Keratinocyte (primary cell): Measurements from ENCODE around the gene WNT7B. TPM values are rescaled to one million over a fixed set of nuclear protein-coding genes. Genes with fewer than 3 reads are reported as not detected.
A peak's percentile ranks its signal among the peaks of the same experiment; 100 is the strongest.

Source experiments
- DNase-seq: peaks from one replicate; pipeline ENCODE4 v3.0.0-alpha.2; 2011; ENCODE audit warnings: low read depth, missing footprints, low spot score
- FAIRE-seq: peaks from 2 replicates; lab custom pipeline; 2011; peaks lifted over from hg19 to GRCh38; lab: Jason Lieb, UNC
- H2AFZ ChIP-seq: 2 replicates; pipeline ENCODE4 v1.6.0; 2012; ENCODE audit warnings: low read length, control low read depth, inconsistent platforms; ENCODE audit not compliant: control insufficient read depth
- H3K27ac ChIP-seq: 2 replicates; pipeline ENCODE4 v1.5.1; 2011; ENCODE audit warnings: low read length; ENCODE audit not compliant: control insufficient read depth, insufficient read depth
- H3K27me3 ChIP-seq: 3 replicates; pipeline ENCODE4 v1.6.0; 2011; ENCODE audit warnings: low read length; ENCODE audit not compliant: control insufficient read depth, insufficient read depth; ENCODE audit errors: extremely low read depth
- H3K36me3 ChIP-seq, 2 experiments: 2 replicates in 1 of 2; 3 replicates in 1 of 2; pipeline ENCODE4 v1.5.1; 2011; ENCODE audit warnings: low read length in 2 of 2, mild to moderate bottlenecking in 1 of 2; ENCODE audit not compliant: control insufficient read depth in 2 of 2, insufficient read depth in 2 of 2; ENCODE audit errors: extremely low read depth in 1 of 2
- H3K4me1 ChIP-seq: 3 replicates; pipeline ENCODE4 v1.5.1; 2011; ENCODE audit warnings: low read length; ENCODE audit not compliant: control insufficient read depth, insufficient read depth; ENCODE audit errors: extremely low read depth
- H3K4me2 ChIP-seq: 3 replicates; pipeline ENCODE4 v1.6.0; 2011; ENCODE audit warnings: low read depth, low read length; ENCODE audit not compliant: control insufficient read depth, insufficient read depth; ENCODE audit errors: extremely low read depth
- H3K4me3 ChIP-seq, 3 experiments: fragments of 200-600 bp in 1 of 3; sonication (generic) in 1 of 3; 2 replicates in 2 of 3; 3 replicates in 1 of 3; pipeline ENCODE4 v1.5.1; 2011 to 2016; ENCODE audit warnings: low read length in 3 of 3, mild to moderate bottlenecking in 3 of 3, control low read depth in 2 of 3, inconsistent platforms in 1 of 3, low read depth in 1 of 3, mixed read lengths in 1 of 3, mixed run types in 1 of 3, moderate library complexity in 1 of 3; ENCODE audit not compliant: control insufficient read depth in 2 of 3, insufficient read depth in 2 of 3; ENCODE audit errors: extremely low read depth in 1 of 3
- H3K79me2 ChIP-seq: 2 replicates; pipeline ENCODE4 v1.6.0; 2012; ENCODE audit warnings: low read length; ENCODE audit not compliant: control insufficient read depth, insufficient read depth
- H3K9ac ChIP-seq: 3 replicates; pipeline ENCODE4 v1.6.0; 2011; ENCODE audit warnings: low read length; ENCODE audit not compliant: control insufficient read depth, insufficient read depth; ENCODE audit errors: extremely low read depth
- H3K9me1 ChIP-seq: 3 replicates; pipeline ENCODE4 v1.6.0; 2011; ENCODE audit warnings: low read length; ENCODE audit not compliant: control insufficient read depth, insufficient read depth; ENCODE audit errors: extremely low read depth
- H3K9me3 ChIP-seq: 2 replicates; pipeline ENCODE4 v1.5.1; 2012; ENCODE audit warnings: low read depth, low read length; ENCODE audit not compliant: control insufficient read depth
- H4K20me1 ChIP-seq: 3 replicates; pipeline ENCODE4 v1.6.0; 2011; ENCODE audit warnings: low read length; ENCODE audit not compliant: control insufficient read depth, insufficient read depth; ENCODE audit errors: extremely low read depth
- CTCF ChIP-seq, 3 experiments: IDR thresholded peaks in 1 of 3; conservative IDR thresholded peaks in 1 of 3; optimal IDR thresholded peaks in 1 of 3; 2 replicates in 2 of 3; 3 replicates in 1 of 3; pipeline versions ENCODE3 to v1.5.1; 2011; ENCODE audit warnings: low read length in 3 of 3, mild to moderate bottlenecking in 3 of 3, moderate library complexity in 2 of 3, control low read depth in 1 of 3, inconsistent platforms in 1 of 3; ENCODE audit not compliant: insufficient read depth in 2 of 3; ENCODE audit errors: extremely low read depth in 1 of 3
- EZH2 ChIP-seq: IDR thresholded peaks from one replicate; pipeline ENCODE4 v1.6.1; 2012; ENCODE audit warnings: inconsistent platforms, mild to moderate bottlenecking, low read length, moderate library complexity
- dilution Hi-C: fragments of 300-500 bp; cut with MboI; formaldehyde crosslinking; loops from one replicate; pipeline ENCODE4 v1.7.0; 2020; ENCODE audit warnings: low sequenced_read_pairs; ENCODE audit not compliant: extremely low pct_ligation_motif_present
- polyA plus RNA-seq, 5 experiments: library from polyadenylated mRNA; depleted of rRNA in 3 of 5; stranded (reverse) in 3 of 5; stranded (forward) in 1 of 5; unstranded in 1 of 5; fragments of >200 nt; gene quantifications; 1 replicate in 1 of 5; 2 replicates in 3 of 5; 3 replicates in 1 of 5; pipeline versions ENCODE4 v1.2.1 to v1.2.3, GENCODE V29; 2011 to 2012; ENCODE audit warnings: missing spikeins in 2 of 5, low read depth in 1 of 5, low replicate concordance in 1 of 5

The WNT7B gene
- polyA plus RNA-seq, 1 donor (not counting 4 experiments of a cell fraction or from before 2014, with no cell fraction given): 1.7 TPM

DNA sequence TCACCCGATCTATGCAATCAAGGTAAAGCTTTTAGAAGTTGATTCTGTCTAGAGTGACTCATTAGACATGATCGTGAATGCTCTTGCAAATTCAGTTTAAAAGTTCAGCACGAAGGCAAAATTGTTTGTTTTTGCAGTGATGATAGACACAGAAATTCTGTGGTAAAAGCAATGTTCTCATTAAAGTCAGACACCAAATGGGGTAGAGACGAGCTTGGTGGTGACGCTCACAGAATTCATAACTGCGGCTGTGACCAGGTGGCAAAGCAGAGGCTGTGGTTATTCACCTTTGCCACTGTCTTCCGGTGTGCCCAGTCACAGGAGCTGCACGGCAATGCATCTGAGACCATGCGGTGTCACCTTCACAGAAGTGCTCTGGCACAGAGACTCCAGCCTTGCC lies 83.4 kb downstream of the WNT7B start:
- peak; percentile 60 for FAIRE-seq

DNA sequence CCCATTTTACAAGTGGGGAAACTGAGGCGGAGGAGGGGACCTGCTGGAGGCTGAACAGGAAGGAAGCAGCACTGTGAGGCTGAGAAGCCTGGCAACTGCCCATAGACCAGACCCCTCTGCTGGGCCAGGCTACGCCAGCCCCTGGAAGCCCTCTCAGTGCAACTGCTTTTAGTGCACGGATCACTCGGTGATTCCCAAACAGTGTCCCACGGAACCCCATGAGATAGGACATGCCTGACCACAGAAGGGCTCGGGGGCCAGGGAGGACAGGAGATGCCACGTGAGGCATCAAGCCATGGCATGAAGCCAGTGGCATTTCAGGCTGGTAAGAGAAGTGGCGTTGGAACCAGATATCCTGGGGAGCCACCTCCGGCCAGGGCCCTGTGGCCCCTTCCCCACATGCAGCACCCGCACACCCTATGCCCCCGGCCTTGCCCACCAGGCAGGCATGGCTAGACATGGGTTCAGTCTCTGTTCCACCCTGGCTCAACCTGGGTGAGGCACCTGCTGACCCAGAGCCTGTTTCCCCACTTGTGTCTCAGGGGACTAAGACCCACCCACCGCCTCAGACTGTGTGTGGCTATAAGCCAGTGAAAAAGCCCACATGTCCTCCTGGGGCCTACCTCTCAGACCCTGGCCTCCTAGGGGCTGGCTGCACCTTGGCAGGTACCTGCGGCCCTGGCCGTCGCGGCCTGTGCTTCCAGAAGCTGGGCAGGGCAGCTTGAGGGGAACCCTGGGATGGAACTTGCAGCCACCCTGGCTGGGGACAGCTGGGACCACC lies 84.1 kb downstream of the WNT7B start:
- Histone ChIP-seq H3K79me2 (no peaks in the 10 kb centered on the region), H3K27me3 (peaks cover 10% of the 10 kb centered on the region), H3K4me3 (no peak overlapping the region), H3K9me3 (no peaks in the 10 kb centered on the region), H3K9ac (no peak overlapping the region), H4K20me1 (no peaks in the 10 kb centered on the region), H2AFZ (no peak overlapping the region), H3K4me1 (peaks cover 12% of the 10 kb centered on the region), H3K36me3 (no peaks in the 10 kb centered on the region), H3K27ac (no peak overlapping the region), H3K4me2 (no peak overlapping the region), H3K9me1 (no peaks in the 10 kb centered on the region)
- DNase-seq (no peak), FAIRE-seq (no peak)
- dilution Hi-C loops: no loop called here
- TF ChIP-seq EZH2 (no peak), CTCF (optimal IDR thresholded peaks at IDR 0.05 in 1 of 3, IDR thresholded peaks at IDR 0.05 in 1 of 3, conservative IDR thresholded peaks at IDR 0.05 in 1 of 3; ENCODE audit: extremely low read depth in 1 of 3, insufficient read depth in 2 of 3, low read length in 3 of 3) (no peak)

More for the DNA sequence above, 83.4 kb downstream of the WNT7B start:
- Histone ChIP-seq H3K27me3 (peaks cover 10% of the 10 kb centered on the region), H3K4me2 (no peak overlapping the region), H3K9me1 (no peaks in the 10 kb centered on the region), H3K9ac (no peak overlapping the region), H2AFZ (no peak overlapping the region), H3K4me1 (peaks cover 10% of the 10 kb centered on the region), H3K4me3 (no peak overlapping the region), H3K79me2 (no peaks in the 10 kb centered on the region), H3K36me3 (no peaks in the 10 kb centered on the region), H3K27ac (no peak overlapping the region), H3K9me3 (no peaks in the 10 kb centered on the region), H4K20me1 (no peaks in the 10 kb centered on the region)
- DNase-seq: no peak
- dilution Hi-C loops: no loop called here
- TF ChIP-seq EZH2: no peak
- no peak for TF ChIP-seq CTCF (optimal IDR thresholded peaks at IDR 0.05 in 1 of 3, IDR thresholded peaks at IDR 0.05 in 1 of 3, conservative IDR thresholded peaks at IDR 0.05 in 1 of 3; ENCODE audit: extremely low read depth in 1 of 3, insufficient read depth in 2 of 3, low read length in 3 of 3)
